Measurements from ENCODE around the gene STK32C. TPM values are rescaled to one million over a fixed set of nuclear protein-coding genes. Genes with fewer than 3 reads are reported as not detected.

Gene STK32C
- total RNA-seq, 1 donor from 2014 or later, result 2.5 TPM

GRCh38 chr10:132174237-132174636 is 133.5 kb downstream of the STK32C start:
- TF ChIP-seq EZH2phosphoT487 (IDR thresholded peaks at IDR 0.05) (no peak), EZH2 (IDR thresholded peaks at IDR 0.05) (no peak), CTCF (IDR thresholded peaks at IDR 0.05) (no peak)
- Mint-ChIP-seq H3K36me3 (no peaks in the 10 kb centered on the region), H3K9me3 (peaks cover 5% of the 10 kb centered on the region), H3K27me3 (ENCODE audit: insufficient read depth, low read depth) (peaks cover 24% of the 10 kb centered on the region), H3K4me1 (peaks cover 35% of the 10 kb centered on the region), H3K4me3 (no peak overlapping the region), H3K27ac (no peak overlapping the region)
- no peak overlapping the region for H3K4me3 ChIP-seq
- H3K79me2 ChIP-seq (ENCODE audit: low read depth), result no peaks in the 10 kb centered on the region
- H3K27me3 ChIP-seq, result peaks cover 44% of the 10 kb centered on the region
- no peak overlapping the region for H3K4me2 ChIP-seq
- H4K20me1 ChIP-seq (ENCODE audit: low read depth), result peaks cover 4% of the 10 kb centered on the region
- DNase-seq (ENCODE audit: low spot score), result no peak
- H3K9me3 ChIP-seq (ENCODE audit: low read depth), result no peaks in the 10 kb centered on the region
- H3K36me3 ChIP-seq, result no peaks in the 10 kb centered on the region
- peaks cover 5% of the 10 kb centered on the region for H3F3A ChIP-seq (ENCODE audit: low read depth)
- H2AFZ ChIP-seq (replicated peaks), result no peak overlapping the region
- no peak overlapping the region for H3K27ac ChIP-seq
- H3K9ac ChIP-seq, result no peak overlapping the region
- H3K4me1 ChIP-seq, result peaks cover 17% of the 10 kb centered on the region

GRCh38 chr10:132173185-132173584 is 134.6 kb downstream of the STK32C start:
- Histone ChIP-seq H4K20me1 (ENCODE audit: low read depth) (peaks cover 4% of the 10 kb centered on the region), H3K9me3 (ENCODE audit: low read depth) (no peaks in the 10 kb centered on the region), H3K27me3 (peaks cover 36% of the 10 kb centered on the region), H2AFZ (replicated peaks) (no peak overlapping the region), H3F3A (ENCODE audit: low read depth) (peaks cover 5% of the 10 kb centered on the region), H3K4me2 (no peak overlapping the region), H3K9ac (no peak overlapping the region), H3K4me1 (peaks cover 17% of the 10 kb centered on the region), H3K36me3 (no peaks in the 10 kb centered on the region), H3K79me2 (ENCODE audit: low read depth) (no peaks in the 10 kb centered on the region), H3K27ac (no peak overlapping the region), H3K4me3 (no peak overlapping the region)
- Mint-ChIP-seq H3K4me3 (no peak overlapping the region), H3K27ac (peak overlapping the region; percentile 46), H3K27me3 (ENCODE audit: insufficient read depth, low read depth) (peaks cover 26% of the 10 kb centered on the region), H3K36me3 (no peaks in the 10 kb centered on the region), H3K9me3 (peaks cover 5% of the 10 kb centered on the region), H3K4me1 (peaks cover 34% of the 10 kb centered on the region)
- TF ChIP-seq EZH2 (IDR thresholded peaks at IDR 0.05) (no peak), EZH2phosphoT487 (IDR thresholded peaks at IDR 0.05) (no peak), CTCF (IDR thresholded peaks at IDR 0.05) (no peak)
- no peak for DNase-seq (ENCODE audit: low spot score)

GRCh38 chr10:132172091-132173066 is 135.4 kb downstream of the STK32C start:
- H3K27me3 Mint-ChIP-seq (ENCODE audit: insufficient read depth, low read depth), result peaks cover 24% of the 10 kb centered on the region
- DNase-seq (ENCODE audit: low spot score), result no peak
- Histone ChIP-seq H2AFZ (replicated peaks) (no peak overlapping the region), H4K20me1 (ENCODE audit: low read depth) (peaks cover 4% of the 10 kb centered on the region), H3K27me3 (peaks cover 28% of the 10 kb centered on the region), H3F3A (ENCODE audit: low read depth) (peaks cover 5% of the 10 kb centered on the region), H3K36me3 (no peaks in the 10 kb centered on the region), H3K4me3 (no peak overlapping the region), H3K79me2 (ENCODE audit: low read depth) (no peaks in the 10 kb centered on the region), H3K4me2 (no peak overlapping the region), H3K9ac (no peak overlapping the region), H3K4me1 (peaks cover 17% of the 10 kb centered on the region), H3K9me3 (ENCODE audit: low read depth) (no peaks in the 10 kb centered on the region), H3K27ac (no peak overlapping the region)
- TF ChIP-seq EZH2phosphoT487 (IDR thresholded peaks at IDR 0.05), result no peak
- no peak for TF ChIP-seq EZH2 (IDR thresholded peaks at IDR 0.05)
- no peak for TF ChIP-seq CTCF (IDR thresholded peaks at IDR 0.05)
- H3K4me3 Mint-ChIP-seq, result no peak overlapping the region
- H3K36me3 Mint-ChIP-seq, result no peaks in the 10 kb centered on the region
- peaks cover 5% of the 10 kb centered on the region for H3K9me3 Mint-ChIP-seq
- H3K4me1 Mint-ChIP-seq, result peaks cover 31% of the 10 kb centered on the region
- no peak overlapping the region for H3K27ac Mint-ChIP-seq

All from neural progenitor cell (in vitro differentiated cells).